Measurements from ENCODE around the gene KCNQ4. TPM values are rescaled to one million over a fixed set of nuclear protein-coding genes. Genes with fewer than 3 reads are reported as not detected.
A peak's percentile ranks its signal among the peaks of the same experiment; 100 is the strongest.

KCNQ4 gene
- total RNA-seq, 4 donors from 2014 or later, result 1.1 to 3.3 (median 2.4) TPM

DNA sequence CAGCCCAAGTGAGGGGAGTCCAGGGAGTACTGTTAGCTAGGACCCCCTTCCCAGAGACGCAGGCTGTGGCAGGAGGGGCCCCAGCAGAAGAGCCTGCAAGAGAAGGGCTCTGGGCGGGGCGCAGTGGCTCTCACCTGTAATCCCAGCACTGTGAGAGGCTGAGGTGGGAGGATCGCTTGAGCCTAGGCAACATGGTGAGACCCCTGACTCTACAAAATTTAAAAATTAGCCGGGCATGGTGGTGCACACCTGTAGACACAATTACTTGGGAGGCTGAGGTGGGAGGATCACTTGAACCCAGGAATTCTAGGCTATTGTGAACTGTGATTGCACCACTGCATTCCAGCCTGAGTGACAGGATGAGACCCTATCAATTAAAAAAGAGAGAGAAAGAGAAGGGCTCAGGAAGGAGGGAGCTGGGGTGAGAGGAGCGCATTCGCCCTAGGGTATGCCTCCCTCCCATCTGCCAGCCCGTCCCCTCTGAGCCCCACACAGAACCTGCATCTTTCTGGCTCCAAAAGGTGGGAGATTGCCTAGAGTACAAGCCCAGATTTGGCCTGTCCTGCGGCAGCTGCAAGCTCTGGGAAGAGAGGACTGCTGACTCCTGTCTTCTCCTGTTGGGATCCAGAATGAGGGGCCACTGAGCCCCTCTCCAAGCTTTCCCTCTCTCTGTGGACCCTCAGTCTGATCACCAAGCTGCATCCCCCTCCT, 3.6 kb downstream of the KCNQ4 start:
- DNase-seq, result no peak
- no peak for TF ChIP-seq POLR2A (IDR thresholded peaks at IDR 0.05)
- TF ChIP-seq, protein P1, sequence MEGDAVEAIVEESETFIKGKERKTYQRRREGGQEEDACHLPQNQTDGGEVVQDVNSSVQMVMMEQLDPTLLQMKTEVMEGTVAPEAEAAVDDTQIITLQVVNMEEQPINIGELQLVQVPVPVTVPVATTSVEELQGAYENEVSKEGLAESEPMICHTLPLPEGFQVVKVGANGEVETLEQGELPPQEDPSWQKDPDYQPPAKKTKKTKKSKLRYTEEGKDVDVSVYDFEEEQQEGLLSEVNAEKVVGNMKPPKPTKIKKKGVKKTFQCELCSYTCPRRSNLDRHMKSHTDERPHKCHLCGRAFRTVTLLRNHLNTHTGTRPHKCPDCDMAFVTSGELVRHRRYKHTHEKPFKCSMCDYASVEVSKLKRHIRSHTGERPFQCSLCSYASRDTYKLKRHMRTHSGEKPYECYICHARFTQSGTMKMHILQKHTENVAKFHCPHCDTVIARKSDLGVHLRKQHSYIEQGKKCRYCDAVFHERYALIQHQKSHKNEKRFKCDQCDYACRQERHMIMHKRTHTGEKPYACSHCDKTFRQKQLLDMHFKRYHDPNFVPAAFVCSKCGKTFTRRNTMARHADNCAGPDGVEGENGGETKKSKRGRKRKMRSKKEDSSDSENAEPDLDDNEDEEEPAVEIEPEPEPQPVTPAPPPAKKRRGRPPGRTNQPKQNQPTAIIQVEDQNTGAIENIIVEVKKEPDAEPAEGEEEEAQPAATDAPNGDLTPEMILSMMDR (IDR thresholded peaks at IDR 0.05), result no peak
- H3K27ac ChIP-seq, result peak overlapping the region in 1 of 4 donors; percentile 8

DNA sequence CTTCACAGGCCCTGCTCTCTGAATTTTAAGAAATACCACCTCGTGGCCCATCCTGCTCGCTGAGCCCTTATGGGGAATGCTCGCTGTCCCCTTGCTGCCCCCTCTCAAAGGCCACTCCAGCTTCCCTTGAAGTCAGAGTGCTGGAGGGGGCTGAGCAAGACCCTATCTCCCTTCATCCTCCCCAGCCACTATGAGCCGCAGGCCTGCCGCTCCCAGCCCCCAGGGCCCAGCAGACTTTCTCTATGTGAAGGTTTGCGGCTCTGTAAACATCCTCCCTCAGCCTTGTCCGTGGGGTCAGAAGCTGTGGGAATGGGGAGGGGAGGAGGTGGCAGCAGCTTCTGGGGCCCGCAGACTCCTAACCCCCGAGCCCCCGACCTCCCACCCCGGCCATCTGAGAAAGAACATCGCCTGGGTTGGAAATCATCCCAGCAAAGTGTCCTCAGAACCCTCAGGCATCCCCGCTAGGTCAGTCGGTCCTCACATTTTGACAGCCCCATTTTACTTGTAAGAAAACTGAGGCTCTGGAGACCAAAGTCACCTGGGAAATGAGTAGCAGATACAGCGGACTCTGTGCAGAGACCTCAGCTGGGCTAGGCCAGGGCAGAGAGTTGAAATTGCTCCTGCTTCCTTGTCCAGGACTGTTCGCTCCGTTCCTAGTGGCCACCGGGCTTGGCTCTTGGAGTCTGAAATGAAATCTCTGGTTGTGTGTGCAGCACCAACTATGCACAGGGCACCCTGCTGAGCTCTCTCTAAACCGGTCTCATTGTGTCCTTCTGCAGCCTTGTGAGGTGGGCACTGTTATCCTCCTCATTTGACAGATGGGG, 4.4 kb downstream of the KCNQ4 start:
- TF ChIP-seq, protein P1 (IDR thresholded peaks at IDR 0.05), result no peak
- no peak for TF ChIP-seq POLR2A (IDR thresholded peaks at IDR 0.05)
- Histone ChIP-seq H3K27me3 (no peaks in the 10 kb centered on the region), H3K36me3 (no peaks in the 10 kb centered on the region), H3K4me3 (no peak overlapping the region), H3K27ac (peak overlapping the region in 2 of 4 donors; percentile 8 to 35), H3K9me3 (no peaks in the 10 kb centered on the region), H3K4me1 (peaks cover 0 to 21% (median 7%) of the 10 kb centered on the region in 4 donors)
- DNase-seq, result no peak

More for the DNA sequence above, 3.6 kb downstream of the KCNQ4 start:
- no peaks in the 10 kb centered on the region for H3K36me3 ChIP-seq
- H3K27me3 ChIP-seq, result no peaks in the 10 kb centered on the region
- H3K9me3 ChIP-seq, result no peaks in the 10 kb centered on the region
- peaks cover 0 to 29% (median 7%) of the 10 kb centered on the region in 4 donors for H3K4me1 ChIP-seq
- H3K4me3 ChIP-seq, result no peak overlapping the region

DNA sequence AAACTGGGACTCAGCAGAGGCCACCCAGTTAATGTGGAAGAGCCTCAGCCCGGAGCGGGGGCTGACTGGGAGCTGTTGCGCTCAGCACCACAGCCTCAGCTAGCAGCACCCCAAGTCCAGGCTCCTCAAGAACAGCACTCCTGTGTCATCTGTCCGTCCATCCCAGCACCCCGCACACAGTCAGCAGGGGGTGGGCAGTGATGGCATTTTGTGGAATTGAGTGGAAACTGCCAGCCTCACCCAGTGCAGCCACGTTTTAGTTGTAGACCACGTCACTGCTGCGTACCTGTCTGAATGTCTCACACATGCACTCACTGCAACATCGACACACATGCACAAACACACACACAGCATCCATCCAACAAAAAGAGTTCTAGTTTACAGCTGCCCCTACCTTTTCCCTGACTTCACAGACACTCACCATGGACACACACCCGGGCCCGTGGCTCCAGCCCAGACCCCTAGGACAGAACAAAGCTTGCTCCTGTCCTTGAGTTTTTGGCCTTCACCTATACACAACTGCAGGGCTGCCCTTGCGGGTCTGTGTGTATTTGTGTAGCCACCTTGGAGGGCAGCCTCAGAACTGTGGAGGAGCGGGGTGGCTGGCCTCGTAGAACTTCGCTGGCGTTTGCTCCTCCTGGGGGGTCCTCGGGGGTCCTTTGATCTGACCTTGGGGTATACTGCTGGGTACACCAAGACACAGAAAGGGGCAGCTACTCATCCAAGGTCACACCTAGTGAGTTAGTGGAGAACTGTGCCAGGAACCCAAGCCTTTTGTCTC, 5.2 kb downstream of the KCNQ4 start:
- peaks cover 0 to 15% (median 4%) of the 10 kb centered on the region in 4 donors for H3K4me1 ChIP-seq
- H3K4me3 ChIP-seq, result no peak overlapping the region
- H3K36me3 ChIP-seq, result no peaks in the 10 kb centered on the region
- H3K9me3 ChIP-seq, result no peaks in the 10 kb centered on the region
- H3K27ac ChIP-seq, result no peak overlapping the region
- TF ChIP-seq POLR2A (IDR thresholded peaks at IDR 0.05), result no peak
- TF ChIP-seq, protein P1 (IDR thresholded peaks at IDR 0.05), result no peak
- no peaks in the 10 kb centered on the region for H3K27me3 ChIP-seq
- DNase-seq, result no peak

DNA sequence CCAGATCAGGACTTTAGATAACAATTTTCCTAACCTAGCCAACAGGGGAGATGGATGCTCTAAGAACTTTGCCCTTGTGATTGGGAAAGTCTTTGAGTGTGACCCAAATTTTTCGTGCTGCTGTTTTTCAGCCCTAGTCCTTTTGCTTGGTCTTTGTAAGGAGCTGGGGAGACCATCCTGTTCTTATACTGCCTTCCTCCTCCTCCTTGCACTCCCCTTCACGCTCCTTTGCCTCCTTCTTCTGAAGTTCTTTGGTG, 5.7 kb downstream of the KCNQ4 start:
- no peak for TF ChIP-seq POLR2A (IDR thresholded peaks at IDR 0.05)
- TF ChIP-seq, protein P1 (IDR thresholded peaks at IDR 0.05), result no peak
- Histone ChIP-seq H3K4me3 (no peak overlapping the region), H3K4me1 (peaks cover 0 to 13% (median 2%) of the 10 kb centered on the region in 4 donors), H3K27me3 (no peaks in the 10 kb centered on the region), H3K27ac (peak overlapping the region in 1 of 4 donors; percentile 22), H3K36me3 (no peaks in the 10 kb centered on the region), H3K9me3 (no peaks in the 10 kb centered on the region)
- DNase-seq, result no peak

DNA sequence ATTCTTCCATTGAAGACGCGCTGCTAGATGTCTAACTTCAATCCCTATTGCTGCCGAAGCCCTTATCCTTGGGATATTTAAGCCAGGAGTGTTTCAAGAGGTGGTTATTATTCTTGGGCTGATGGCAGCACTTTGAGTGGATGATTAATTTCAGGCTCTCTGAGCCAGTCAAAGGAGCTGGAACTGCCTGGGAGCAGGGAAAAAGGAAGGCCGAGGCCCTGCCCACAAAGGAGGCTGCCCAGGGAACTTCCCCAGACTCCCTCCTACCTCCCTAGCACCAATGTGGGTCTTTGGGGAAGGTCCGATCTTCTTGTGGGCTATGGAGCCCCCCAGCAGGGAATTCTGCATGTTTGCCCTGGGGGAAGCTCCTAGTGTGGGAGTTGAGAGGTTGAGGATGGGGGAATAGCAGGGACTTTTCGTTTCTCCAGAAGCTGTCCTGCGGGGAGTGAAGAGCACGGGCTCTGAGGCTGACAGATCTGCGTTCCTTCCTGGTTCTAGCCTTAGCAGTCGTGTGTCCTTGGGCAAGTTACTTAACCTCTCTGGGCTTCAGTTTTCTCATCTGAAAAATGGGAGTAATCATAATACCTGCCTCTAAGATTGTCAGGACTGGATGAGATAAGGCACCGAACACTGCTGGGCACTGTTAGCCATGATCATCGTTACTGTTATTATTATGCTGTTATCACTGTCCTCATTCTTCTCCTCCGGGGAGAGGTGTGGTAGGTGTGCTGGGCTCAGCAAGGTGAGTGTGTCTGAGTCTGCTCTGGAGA, 6.3 kb downstream of the KCNQ4 start:
- Histone ChIP-seq H3K9me3 (no peaks in the 10 kb centered on the region), H3K36me3 (no peaks in the 10 kb centered on the region), H3K27ac (peak overlapping the region in 1 of 4 donors; percentile 22), H3K4me1 (peaks cover 0 to 7% (median 0%) of the 10 kb centered on the region in 4 donors), H3K4me3 (no peak overlapping the region), H3K27me3 (no peaks in the 10 kb centered on the region)
- no peak for TF ChIP-seq POLR2A (IDR thresholded peaks at IDR 0.05)
- TF ChIP-seq, protein P1 (IDR thresholded peaks at IDR 0.05), result no peak
- no peak for DNase-seq
